ENCODE results near the gene NCR1.

Gene NCR1

GRCh38 chr19:54916822-54917221 lies 10.9 kb downstream of the NCR1 start (continued):
- TF ChIP-seq POU6F1 (CRISPR knock-in tag; IDR thresholded peaks at IDR 0.05; ENCODE audit: borderline replicate concordance, low read depth): no peak

GRCh38 chr19:54918499-54918898 lies 12.6 kb downstream of the NCR1 start:
- no peak for ATAC-seq
- TF ChIP-seq BACH2 (CRISPR knock-in tag; IDR thresholded peaks at IDR 0.05; ENCODE audit: borderline replicate concordance): no peak
- TF ChIP-seq ZNF565 (CRISPR knock-in tag; conservative IDR thresholded peaks at IDR 0.05; ENCODE audit: low read depth): no peak
- TF ChIP-seq CREB5 (CRISPR knock-in tag; IDR thresholded peaks at IDR 0.05; ENCODE audit: low read depth): no peak
- TF ChIP-seq ISL1 (CRISPR knock-in tag; IDR thresholded peaks at IDR 0.05): no peak
- no peak for TF ChIP-seq POU6F1 (CRISPR knock-in tag; IDR thresholded peaks at IDR 0.05; ENCODE audit: borderline replicate concordance, low read depth)
- TF ChIP-seq CSRNP3 (CRISPR knock-in tag; IDR thresholded peaks at IDR 0.05): no peak
- TF ChIP-seq ARNTL (CRISPR knock-in tag; IDR thresholded peaks at IDR 0.05; ENCODE audit: borderline replicate concordance, low read depth): no peak
- TF ChIP-seq TOX (CRISPR knock-in tag; IDR thresholded peaks at IDR 0.05; ENCODE audit: borderline replicate concordance): no peak
- no peak for TF ChIP-seq RARB (CRISPR knock-in tag; IDR thresholded peaks at IDR 0.05)
- no peak for TF ChIP-seq TSHZ2 (CRISPR knock-in tag; IDR thresholded peaks at IDR 0.05)
- no peak for TF ChIP-seq ZNF8 (CRISPR knock-in tag; IDR thresholded peaks at IDR 0.05)
- TF ChIP-seq GLIS3 (CRISPR knock-in tag; IDR thresholded peaks at IDR 0.05): no peak
- TF ChIP-seq ZC3H10 (CRISPR knock-in tag; IDR thresholded peaks at IDR 0.05): no peak
- no peak for TF ChIP-seq TCF4 (CRISPR knock-in tag; IDR thresholded peaks at IDR 0.05; ENCODE audit: borderline replicate concordance)
- TF ChIP-seq PATZ1 (CRISPR knock-in tag; IDR thresholded peaks at IDR 0.05; ENCODE audit: borderline replicate concordance): no peak
- no peak for TF ChIP-seq SNAI2 (CRISPR knock-in tag; IDR thresholded peaks at IDR 0.05)
- TF ChIP-seq OSR1 (CRISPR knock-in tag; IDR thresholded peaks at IDR 0.05): no peak
- no peak for TF ChIP-seq ZFP3 (CRISPR knock-in tag; IDR thresholded peaks at IDR 0.05)

- ATAC-seq: peak; percentile 33; the same call in 1 of the 3 replicates
These were observed 14.0 kb downstream of the NCR1 start for GRCh38 chr19:54919646-54920563.

All from SK-N-SH treated with all-trans-retinoic acid at 6 μM for 48 hours (cell line).